Adrenal gland (tissue), 5 donors: Measurements from ENCODE around the gene FCGR3B.
"Not testable (repeated sequence)": the region's sequence is repeated elsewhere in the genome, so short reads cannot be mapped to it uniquely, and the experiment has no call there.

Source experiments
- POLR2A ChIP-seq, 2 donors: fragments of 450-650 bp; IDR thresholded peaks; one replicate each; pipeline ENCODE4 v1.6.1; 2017; ENCODE audit warnings: antibody characterized with exemption in 2 of 2, mild to moderate bottlenecking in 2 of 2, moderate library complexity in 1 of 2
- TF ChIP-seq, protein P1 (sequence below), 6 experiments: fragments of 450-650 bp in 4 of 6; fragments of 200-600 bp in 2 of 6; sonication (generic) in 1 of 6; IDR thresholded peaks; 1 replicate in 5 of 6; 2 replicates in 1 of 6; pipeline versions ENCODE4 v1.5.1 to v1.8.0; 2016 to 2021; ENCODE audit warnings: antibody characterized with exemption in 6 of 6, mild to moderate bottlenecking in 2 of 6, moderate library complexity in 1 of 6
- donor health status: DM: no; HTN: no; CAD: no.

GRCh38 chr1:161620399-161620798, 10.6 kb downstream of the FCGR3B start:
- not testable (repeated sequence) for TF ChIP-seq POLR2A (IDR thresholded peaks at IDR 0.05)
- TF ChIP-seq, protein P1, sequence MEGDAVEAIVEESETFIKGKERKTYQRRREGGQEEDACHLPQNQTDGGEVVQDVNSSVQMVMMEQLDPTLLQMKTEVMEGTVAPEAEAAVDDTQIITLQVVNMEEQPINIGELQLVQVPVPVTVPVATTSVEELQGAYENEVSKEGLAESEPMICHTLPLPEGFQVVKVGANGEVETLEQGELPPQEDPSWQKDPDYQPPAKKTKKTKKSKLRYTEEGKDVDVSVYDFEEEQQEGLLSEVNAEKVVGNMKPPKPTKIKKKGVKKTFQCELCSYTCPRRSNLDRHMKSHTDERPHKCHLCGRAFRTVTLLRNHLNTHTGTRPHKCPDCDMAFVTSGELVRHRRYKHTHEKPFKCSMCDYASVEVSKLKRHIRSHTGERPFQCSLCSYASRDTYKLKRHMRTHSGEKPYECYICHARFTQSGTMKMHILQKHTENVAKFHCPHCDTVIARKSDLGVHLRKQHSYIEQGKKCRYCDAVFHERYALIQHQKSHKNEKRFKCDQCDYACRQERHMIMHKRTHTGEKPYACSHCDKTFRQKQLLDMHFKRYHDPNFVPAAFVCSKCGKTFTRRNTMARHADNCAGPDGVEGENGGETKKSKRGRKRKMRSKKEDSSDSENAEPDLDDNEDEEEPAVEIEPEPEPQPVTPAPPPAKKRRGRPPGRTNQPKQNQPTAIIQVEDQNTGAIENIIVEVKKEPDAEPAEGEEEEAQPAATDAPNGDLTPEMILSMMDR (IDR thresholded peaks at IDR 0.05), result not testable (repeated sequence)
